HFF-Myc (cell line): ENCODE measurements around the gene ATG2B.

Experiments used
- DNase-seq: peaks from one replicate; pipeline ENCODE4 v3.0.0-alpha.2; 2011; ENCODE audit warnings: low read depth; ENCODE audit errors: extremely low read depth
- H3K4me3 ChIP-seq: replicated peaks from 2 replicates; pipeline ENCODE4 v1.5.1; 2011; ENCODE audit warnings: low read depth, mild to moderate bottlenecking, control low read depth, low read length
- CTCF ChIP-seq: IDR thresholded peaks from 2 replicates; pipeline ENCODE4 v1.5.1; 2012; ENCODE audit warnings: mild to moderate bottlenecking, low read depth, low read length, control low read depth; ENCODE audit errors: missing control alignments

The ATG2B gene

GRCh38 chr14:96252323-96252998 is 110.7 kb downstream of the ATG2B start:
- H3K4me3 ChIP-seq, result no peak overlapping the region
- no peak for TF ChIP-seq CTCF
- no peak for DNase-seq

- no peak for DNase-seq
- TF ChIP-seq CTCF, result no peak
- no peak overlapping the region for H3K4me3 ChIP-seq
These were observed 111.4 kb downstream of the ATG2B start for GRCh38 chr14:96251656-96252155.

DNA sequence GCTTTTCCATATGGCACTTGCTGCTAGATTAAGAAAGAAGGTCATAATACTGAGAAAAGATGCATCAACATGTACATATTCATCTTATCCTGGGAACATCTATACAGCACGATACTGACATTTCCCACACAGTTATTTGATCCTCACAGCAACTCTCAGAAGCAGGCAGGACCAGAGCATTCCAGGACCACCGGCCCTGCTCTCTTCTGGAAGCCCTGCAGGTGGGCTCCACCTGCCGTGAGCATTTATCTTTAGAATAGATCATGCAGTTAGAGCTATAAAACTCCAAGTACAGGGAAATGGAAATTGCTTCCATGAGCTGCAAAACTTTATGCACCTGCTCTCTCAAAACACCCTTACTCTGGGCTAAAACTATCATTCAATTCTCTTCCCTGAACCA is 112.7 kb downstream of the ATG2B start:
- no peak for DNase-seq
- H3K4me3 ChIP-seq, result no peak overlapping the region
- no peak for TF ChIP-seq CTCF

DNA sequence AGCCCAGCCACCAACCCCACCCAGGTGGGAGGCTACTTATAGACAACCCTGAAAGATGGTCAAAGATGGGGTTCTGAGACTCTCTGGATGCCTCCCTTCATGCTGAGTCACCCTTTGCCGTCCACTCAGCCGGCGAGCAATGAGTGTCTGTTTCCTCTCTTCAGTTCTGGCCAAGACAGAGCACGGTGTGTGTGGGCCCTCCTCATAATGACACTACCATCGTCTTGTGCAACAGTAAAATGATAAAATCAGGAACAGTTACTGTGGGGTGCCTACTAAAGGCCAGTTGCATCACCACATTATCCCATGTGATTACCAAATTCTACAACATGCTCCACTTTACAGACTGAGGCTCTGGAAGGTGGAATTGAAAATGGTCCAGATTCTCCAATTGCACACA is 114.1 kb downstream of the ATG2B start:
- H3K4me3 ChIP-seq, result no peak overlapping the region
- TF ChIP-seq CTCF, result no peak
- no peak for DNase-seq

DNA sequence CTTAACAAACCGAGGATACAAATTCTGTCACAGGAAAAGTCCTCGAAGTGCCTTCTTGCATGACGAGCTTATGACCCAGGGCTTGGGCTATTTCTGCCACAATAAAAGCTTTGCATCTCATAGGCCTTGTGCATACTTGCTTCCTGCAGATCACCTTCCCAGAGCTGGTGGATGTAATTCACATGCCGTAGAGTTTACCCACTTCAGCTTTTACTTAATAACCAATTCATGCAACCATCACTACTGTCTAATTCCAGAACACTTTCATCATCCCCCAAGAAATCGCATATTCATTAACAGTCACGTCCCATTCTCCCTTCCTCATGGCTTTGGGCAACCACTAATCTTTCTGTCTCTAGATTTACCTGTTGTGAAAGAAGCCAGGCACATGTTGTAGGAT is 116.1 kb downstream of the ATG2B start:
- no peak for DNase-seq
- TF ChIP-seq CTCF, result no peak
- no peak overlapping the region for H3K4me3 ChIP-seq

DNA sequence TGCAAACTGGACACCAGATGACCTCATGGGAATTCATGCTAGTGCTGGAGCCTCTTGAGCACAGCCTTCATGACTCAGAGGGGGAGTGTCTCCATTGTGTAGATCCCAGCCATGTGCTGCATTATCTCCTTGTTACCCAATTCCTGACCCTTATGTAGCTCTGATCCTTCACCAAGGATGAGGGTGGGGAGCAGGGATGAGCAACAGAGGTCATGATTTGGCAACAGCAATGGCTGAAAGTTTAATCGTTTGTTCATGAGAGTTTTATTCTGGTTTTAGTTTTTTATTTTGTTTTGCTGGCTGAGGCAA is 116.6 kb downstream of the ATG2B start:
- TF ChIP-seq CTCF, result no peak
- peak; percentile 97 for DNase-seq
- H3K4me3 ChIP-seq, result no peak overlapping the region
